Stimulated activated CD8-positive, alpha-beta memory T cell treated with anti-CD3 and anti-CD28 coated beads, Interleukin-15, amount 100 ng/mL, for 48 hours (primary cell): ENCODE data around the gene CDR2.
"Not testable (repeated sequence)": the region's sequence is repeated elsewhere in the genome, so short reads cannot be mapped to it uniquely, and the experiment has no call there.

Experiments used
- DNase-seq, 2 donors: peaks; one replicate each; pipeline ENCODE4 v3.0.0-alpha.2; 2020; ENCODE audit warnings: low read depth in 2 of 2

CDR2 gene

GRCh38 chr16:22374311-22375116, at the start of gene CDR2:
Gene CDR2, minus strand, starts transcription at chr16:22374619. Its CDS starts 310 bp downstream, at chr16:22374309.
- peak; percentile 94 to 97 for DNase-seq

GRCh38 chr16:22423716-22424115, 49.3 kb upstream of the CDR2 start:
- no peak for DNase-seq

DNA sequence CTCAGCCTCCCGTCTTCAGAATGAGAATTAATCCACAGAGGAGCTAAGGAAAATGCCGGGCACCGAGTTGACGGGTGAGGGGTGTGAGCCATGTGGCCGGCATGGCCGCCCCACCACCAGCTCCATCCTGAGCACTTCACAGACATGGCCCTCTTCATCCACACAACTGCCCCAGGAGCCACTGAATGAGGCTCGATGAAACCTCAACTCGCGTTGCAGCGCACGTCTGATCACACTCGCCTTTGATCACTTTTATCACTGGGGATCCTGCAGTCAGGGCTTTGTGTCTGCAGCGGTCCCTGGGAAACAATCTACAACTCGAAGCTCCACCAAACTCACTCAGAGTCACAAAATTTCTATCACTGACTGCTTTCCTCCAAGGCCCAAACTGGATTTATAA, 46.7 kb upstream of the CDR2 start:
- DNase-seq = no peak

GRCh38 chr16:22420606-22421135, 46.3 kb upstream of the CDR2 start:
- no peak for DNase-seq

GRCh38 chr16:22419908-22420307, 45.5 kb upstream of the CDR2 start:
- DNase-seq = no peak

- DNase-seq = no peak
Observed at GRCh38 chr16:22418826-22419225, 44.4 kb upstream of the CDR2 start.

- not testable (repeated sequence) for DNase-seq
Observed at GRCh38 chr16:22417798-22418197, 43.4 kb upstream of the CDR2 start.

GRCh38 chr16:22417019-22417418, 42.6 kb upstream of the CDR2 start:
- no peak for DNase-seq

DNA sequence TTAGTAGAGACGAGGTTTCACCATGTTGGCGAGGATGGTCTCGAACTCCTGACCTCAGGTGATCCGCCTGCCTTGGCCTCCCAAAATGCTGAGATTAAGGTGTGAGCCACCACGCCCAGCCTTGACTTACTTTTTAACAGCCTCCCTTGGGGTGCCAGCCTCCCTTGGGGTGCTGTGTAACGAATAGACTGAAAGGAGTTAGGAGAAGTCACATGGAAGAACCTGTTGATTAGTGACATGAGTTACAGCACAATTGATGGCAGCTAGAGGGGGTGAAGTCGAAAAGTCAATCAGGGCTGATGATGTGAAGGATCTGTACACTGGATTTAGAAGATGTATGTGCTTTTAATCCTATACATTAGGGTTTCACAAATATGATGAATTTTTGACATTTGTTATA, 39.4 kb upstream of the CDR2 start:
- DNase-seq = no peak

DNA sequence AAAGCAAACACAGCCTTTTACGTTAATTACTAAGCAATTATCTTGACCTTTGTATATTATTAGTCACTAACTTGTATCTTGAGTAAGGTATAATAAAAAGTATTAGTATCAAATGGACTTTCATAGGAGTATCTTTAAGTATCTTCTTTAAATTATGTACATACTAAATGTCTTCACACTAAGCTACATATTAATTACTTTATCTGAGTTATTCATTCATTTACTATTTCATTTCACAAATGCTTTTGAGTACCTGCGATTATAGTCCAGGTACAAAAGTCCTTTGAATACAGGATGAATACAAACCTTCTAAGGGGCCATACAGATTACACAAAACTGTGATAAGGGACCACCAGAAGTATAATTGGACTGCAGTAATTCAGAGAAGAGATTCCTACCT, 33.1 kb upstream of the CDR2 start:
- no peak for DNase-seq

DNA sequence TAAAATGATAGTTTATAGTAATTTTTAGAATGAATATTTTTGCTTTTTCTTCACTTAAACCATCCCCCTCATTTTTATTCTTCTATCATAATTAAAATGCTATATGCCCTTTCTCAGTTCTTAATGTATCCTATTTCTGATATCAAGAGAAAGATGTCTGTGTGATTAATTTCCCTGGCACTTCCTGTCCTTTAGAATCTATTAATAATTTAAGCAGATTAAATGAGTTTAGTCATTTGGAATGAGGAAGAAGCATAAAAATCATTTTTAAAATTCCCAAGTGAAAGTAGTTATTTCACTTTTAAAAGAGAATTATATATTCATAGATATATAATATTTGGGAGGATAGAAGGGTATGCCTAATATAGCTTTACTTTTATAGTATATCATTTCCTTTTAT, 27.8 kb upstream of the CDR2 start:
- DNase-seq = no peak

DNA sequence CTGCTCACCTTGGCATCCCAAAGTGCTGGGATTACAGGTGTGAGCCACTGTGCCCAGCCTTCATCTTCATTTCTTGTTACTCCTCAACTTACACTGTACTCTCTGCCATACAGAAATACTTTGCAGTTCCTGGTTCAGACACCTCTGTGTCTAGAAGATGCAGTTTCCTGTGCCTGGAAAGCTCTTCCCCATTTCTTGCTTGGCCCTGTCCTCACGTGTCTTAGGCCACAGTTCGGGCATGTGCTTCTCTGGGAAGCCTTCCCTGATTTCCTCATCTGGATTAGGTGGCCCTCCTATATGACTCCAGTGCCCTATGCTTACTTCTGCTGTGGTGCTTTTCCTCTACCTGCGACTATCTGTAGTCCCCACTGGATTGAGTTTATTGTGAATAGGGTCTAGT, 26.5 kb upstream of the CDR2 start:
- DNase-seq = no peak

- DNase-seq = no peak
Observed at GRCh38 chr16:22397931-22398330, 23.5 kb upstream of the CDR2 start.

DNA sequence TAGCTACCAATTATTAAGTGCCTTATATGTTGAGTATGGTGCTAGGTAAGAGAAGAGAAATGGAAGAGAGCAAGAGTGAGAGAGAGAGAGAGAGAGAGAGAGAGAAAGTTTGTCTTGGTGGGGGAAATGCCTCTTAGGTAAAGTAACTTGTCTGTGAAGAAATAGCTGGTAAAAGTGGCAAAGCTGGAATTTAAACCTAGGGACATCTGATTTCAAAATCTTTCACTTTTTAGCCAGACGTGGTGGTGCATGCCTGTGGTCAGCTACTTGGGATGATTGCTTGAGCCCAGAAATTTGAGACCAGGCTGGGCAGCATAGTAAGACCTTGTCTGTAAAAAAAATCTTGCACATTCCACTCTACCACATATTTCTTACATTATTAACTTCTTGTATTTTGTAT, 23.0 kb upstream of the CDR2 start:
- no peak for DNase-seq

GRCh38 chr16:22395960-22396359, 21.5 kb upstream of the CDR2 start:
- no peak for DNase-seq

GRCh38 chr16:22394121-22394520, 19.7 kb upstream of the CDR2 start:
- no peak for DNase-seq

DNA sequence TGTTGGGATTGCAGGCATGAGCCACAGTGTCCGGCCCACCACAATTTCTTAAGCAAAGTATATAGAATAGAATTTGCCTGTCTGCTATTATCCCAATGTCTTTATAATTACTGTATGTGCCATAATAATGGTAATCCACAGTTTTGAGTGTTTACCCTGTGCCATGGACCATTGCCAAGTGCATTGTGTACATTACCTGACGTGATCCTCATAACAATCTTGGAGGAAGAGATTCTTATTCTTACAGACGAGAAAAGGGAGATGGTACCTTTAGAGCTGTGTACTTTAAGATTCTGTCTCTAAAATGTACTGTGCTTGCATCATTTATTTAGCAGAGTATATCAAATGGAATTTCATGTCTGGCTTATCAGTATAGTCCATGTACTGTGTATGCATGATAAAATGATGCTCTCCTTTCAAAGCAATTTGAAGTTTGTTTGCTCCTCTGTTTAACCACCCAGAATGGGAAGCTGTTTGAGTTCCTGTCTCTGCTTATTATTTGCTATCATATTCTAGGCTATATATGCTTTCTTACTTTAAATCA, 13.8 kb upstream of the CDR2 start:
- no peak for DNase-seq

GRCh38 chr16:22386976-22387375, 12.6 kb upstream of the CDR2 start:
- no peak for DNase-seq

DNA sequence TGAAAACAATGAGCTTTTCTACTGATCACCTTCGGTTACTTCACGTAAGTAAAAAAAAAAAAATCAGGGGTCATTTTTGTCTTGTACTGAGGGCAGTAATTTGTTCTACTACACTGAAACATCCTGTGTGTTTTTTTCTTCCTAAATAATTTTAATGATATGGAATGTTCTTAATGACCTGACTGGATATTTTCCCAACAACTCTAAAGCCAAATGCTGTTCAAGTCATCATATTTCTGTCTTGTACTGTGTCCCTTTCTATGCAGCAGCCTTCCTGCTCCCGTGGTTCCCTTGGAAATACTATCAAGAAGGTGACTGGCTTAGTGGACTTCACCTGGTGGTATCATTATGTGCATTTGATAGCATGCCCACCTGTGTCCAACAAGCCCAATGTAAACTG, 10.8 kb upstream of the CDR2 start:
- no peak for DNase-seq

DNA sequence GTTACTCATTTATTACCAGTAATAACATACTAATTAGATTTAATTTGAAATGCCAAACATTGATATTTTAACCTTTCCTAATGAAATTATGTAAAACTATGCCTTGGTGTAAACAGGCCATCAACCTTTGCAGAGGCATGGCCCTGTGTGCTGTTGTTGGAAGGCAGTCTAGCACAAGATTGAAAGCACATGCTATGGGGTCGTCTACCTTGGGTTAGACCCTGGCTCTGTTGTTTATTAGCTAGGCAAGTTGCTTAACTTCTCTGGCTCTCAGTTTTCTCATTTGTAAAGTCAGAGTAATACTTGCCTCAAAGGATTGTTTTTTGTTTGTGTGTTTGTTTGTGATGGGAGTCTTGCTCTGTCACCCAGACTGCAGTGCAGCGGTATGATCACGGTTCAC, 9.4 kb upstream of the CDR2 start:
- no peak for DNase-seq

- DNase-seq = no peak
Observed at GRCh38 chr16:22381392-22381791, 7.0 kb upstream of the CDR2 start.

GRCh38 chr16:22380529-22380928, 6.1 kb upstream of the CDR2 start:
- no peak for DNase-seq

- DNase-seq = no peak
Observed at GRCh38 chr16:22379656-22380055, 5.2 kb upstream of the CDR2 start.
